HG03439 (cell line): ENCODE data around the gene BCAP29.
"Not testable (repeated sequence)": the region's sequence is repeated elsewhere in the genome, so short reads cannot be mapped to it uniquely, and the experiment has no call there.

Source experiments
- ATAC-seq: cut with Tn5 transposase; IDR thresholded peaks from one replicate; pipeline ENCODE4 v1.9.1; 2021; ENCODE audit warnings: mild to moderate bottlenecking, moderate library complexity; ENCODE audit not compliant: unreplicated experiment

Gene BCAP29

GRCh38 chr7:107615910-107616680, 36.0 kb downstream of the BCAP29 start:
- no peak for ATAC-seq

DNA sequence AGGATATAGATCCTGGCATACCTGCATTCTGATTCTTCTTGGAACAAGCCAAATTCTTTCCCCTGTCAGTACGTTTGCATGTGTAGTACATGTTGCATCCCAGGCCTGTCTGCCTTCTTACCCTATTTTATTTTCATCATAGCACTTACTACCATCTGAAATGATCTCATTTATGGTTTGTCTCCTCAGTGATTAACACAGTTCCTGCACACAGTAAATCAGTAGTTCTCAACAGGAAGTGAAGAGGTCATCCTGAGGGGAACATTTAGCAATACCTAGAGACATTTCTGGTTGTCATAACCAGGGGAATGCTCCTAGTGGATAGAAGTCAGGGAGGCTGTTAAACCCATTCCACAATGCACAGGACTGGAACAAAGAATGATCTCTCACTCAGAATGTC, 42.4 kb downstream of the BCAP29 start:
- ATAC-seq: no peak

- ATAC-seq: no peak
These were observed 42.8 kb downstream of the BCAP29 start for GRCh38 chr7:107622894-107623293.

DNA sequence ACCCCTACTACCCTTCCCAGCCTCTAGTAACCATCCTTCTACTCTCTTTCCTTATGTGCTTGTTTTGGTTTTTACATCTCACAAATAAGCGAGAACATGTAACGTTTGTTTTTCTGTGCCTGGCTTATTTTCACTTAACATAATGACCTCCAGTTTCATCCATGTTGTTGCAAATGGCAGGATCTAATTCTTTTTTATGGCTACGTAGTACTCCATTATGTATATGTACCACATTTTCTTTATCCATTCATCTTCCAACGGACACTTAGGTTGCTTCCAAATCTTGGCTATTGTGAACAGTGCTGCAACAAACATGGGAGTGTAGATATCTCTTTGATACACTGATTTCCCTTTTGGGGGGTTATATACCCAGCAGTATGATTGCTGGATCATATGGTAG, 47.0 kb downstream of the BCAP29 start:
- ATAC-seq: no peak

GRCh38 chr7:107628461-107629064, 48.5 kb downstream of the BCAP29 start:
- ATAC-seq: no peak

DNA sequence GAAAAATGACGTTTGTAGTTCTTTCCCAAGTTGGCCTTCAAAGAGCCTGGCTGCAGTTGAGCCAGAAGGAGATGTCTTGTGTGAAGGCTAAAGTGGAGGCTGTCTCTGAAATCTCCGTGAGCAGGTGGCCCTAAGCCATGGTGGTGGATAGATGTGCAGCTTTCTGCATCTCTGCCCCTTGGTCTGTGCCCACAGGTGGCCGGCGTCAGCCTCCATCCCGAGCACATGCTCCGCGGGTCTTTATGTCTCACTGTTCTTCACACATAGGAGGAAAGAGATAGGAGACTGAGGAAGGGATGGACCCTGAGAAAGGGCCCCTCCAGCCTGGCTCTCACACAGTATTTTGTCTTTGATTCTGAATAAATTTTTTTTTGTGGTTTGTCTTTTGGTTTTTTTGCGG, 50.3 kb downstream of the BCAP29 start:
- no peak for ATAC-seq

DNA sequence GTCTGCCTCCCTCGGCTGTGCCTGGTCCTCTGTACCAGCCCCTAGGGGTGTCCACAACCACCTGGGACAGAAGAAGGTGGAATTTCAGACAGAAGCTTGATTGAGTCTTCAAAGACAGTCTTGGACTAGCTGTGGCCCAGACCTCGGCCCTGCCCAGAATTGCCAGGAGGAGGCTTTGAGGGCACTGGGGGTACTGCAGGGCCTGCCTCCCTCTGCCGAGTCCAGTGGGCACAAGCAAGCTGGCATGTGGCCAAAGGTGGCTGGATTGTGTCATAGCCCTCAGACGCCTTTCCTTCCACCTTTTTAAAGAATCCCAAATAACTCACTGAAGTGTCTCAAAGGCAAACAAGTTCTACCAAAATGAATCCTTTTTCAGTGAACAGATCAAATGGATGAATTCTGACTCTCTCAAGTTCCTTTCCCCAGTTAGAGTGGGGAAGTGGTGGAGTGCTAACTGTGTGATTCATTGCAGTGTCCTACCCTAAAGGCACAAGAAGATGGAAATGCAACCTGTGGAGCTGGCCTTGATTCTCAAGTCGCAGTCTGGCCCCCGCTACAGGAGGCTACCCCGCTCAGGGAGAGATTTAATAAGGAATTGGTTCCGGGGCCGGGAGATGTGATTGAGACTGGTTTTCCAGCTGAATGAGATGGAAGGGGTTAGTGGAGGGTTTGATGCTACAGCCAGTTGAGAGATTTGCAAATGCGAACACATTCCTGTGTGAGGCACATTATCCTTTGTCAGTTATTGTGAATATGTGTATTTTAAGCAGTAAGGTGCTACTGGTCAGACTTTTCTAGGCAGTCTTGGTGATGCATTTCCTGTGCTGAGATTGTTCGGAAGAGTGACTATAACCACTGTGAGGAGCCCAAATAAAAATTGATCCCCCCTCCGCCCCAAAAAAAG, 51.8 kb downstream of the BCAP29 start:
- no peak for ATAC-seq

GRCh38 chr7:107632492-107632865, 52.4 kb downstream of the BCAP29 start:
- no peak for ATAC-seq

- peak; percentile 95 for ATAC-seq
These were observed 58.5 kb downstream of the BCAP29 start for GRCh38 chr7:107638594-107638993.

DNA sequence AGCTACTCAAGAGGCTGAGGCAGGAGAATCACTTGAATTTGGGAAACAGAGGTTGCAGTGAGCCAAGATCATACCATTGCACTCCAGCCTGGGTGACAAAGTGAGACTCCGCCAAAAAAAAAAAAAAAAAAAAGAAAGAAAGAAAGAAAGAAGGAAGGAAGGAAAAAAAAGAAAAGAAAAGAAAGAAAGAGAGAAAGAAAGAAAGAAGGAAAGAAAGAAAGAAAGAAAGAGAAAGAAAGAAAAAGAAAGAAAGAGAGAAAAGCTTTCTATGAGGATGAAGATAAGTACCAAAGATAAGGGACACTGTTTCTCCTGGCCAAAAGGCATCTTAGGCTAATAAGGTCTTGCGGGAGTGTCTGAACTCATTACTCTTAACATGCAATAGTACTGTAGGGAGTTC, 59.0 kb downstream of the BCAP29 start:
- ATAC-seq: not testable (repeated sequence)

- ATAC-seq: no peak
These were observed 61.6 kb downstream of the BCAP29 start for GRCh38 chr7:107641676-107642075.

DNA sequence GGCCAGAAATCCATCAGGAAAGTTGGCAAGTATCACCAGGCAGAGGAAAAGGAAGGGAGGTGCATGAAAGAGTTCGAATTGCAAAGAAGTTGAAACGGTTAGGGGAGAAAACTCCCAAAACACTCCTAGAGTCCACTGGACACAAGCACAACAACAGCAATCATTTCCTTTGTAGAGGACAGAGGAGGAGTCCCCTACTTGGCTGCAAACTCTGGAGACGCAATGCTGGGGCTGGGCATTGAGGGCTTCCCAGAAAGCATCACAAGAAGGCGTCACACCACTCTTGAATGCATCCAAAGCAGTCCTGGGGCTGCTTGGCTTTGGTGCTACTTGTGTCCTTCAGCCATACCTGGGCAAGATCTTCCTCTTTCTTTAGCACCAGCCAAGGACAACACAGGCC, 62.5 kb downstream of the BCAP29 start:
- ATAC-seq: no peak

DNA sequence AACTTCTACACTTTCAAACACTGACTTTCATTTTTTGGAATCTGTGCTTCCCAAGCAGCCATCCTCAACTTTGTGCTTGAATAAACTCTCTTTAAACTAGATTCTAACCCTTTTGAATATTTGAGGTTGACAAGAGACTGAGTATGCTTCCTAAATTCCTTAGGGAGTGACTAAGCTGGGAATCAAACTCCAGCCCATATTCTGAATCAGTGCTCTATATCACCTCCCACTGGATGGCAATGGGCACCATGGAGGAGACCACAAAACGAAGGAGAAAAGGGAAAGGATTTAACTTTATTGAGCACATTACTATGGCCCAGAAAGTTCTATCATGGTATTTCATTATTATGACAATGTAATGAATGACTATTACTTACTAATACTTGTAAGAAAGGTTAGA, 63.4 kb downstream of the BCAP29 start:
- no peak for ATAC-seq

GRCh38 chr7:107643938-107644308, 63.9 kb downstream of the BCAP29 start:
- no peak for ATAC-seq

DNA sequence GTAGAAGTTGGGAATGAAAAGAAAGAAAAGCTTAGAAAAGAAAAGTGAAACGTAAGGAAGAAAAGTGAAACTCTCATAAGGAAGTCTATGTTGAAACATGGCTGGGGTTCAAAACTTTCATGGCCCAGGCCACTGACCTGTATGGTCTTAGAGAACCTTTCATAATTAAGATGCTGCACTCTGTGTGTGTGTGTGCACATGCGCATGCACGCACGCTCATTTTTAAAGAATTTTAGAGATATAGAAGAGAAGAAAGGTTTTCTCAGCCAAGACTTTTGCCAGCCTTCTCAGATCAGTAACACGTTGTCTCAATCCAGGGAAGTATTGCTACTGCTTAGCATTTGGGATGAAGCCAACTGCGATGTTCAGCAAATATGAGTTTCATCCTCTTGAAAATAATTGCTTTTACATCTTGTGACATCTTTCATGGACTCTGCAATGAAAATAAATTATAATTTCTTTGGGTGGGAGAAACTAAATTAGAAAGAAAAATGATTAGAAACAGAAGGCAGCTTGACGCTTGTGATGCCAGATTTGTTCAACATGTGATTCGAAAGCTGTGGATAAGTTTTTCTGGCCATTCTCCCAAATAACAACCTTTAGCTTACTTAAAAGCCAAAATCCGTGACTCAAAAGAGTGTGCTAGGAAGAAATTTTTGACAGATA, 64.4 kb downstream of the BCAP29 start:
- ATAC-seq: no peak

DNA sequence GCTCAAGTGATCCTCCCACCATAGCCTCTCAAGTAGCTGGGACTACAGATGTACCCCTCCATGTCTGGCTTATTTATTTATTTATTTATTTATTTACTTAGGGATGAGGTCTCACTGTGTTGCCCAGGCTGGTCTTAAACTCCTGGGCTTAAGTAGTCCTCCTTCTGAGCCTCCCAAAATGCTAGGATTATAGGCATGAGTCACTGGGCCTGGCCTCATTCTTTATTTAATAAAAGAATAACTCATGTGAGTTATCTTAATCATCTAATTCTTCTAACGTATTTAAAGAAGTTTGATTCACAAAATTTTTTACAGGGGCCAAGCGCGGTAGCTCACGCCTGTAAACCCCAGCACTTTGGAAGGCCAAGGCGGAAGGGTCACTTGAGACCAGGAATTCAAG, 72.6 kb downstream of the BCAP29 start:
- ATAC-seq: no peak

GRCh38 chr7:107658467-107658866, 78.4 kb downstream of the BCAP29 start:
- ATAC-seq: no peak

- no peak for ATAC-seq
These were observed 79.6 kb downstream of the BCAP29 start for GRCh38 chr7:107659666-107660065.

DNA sequence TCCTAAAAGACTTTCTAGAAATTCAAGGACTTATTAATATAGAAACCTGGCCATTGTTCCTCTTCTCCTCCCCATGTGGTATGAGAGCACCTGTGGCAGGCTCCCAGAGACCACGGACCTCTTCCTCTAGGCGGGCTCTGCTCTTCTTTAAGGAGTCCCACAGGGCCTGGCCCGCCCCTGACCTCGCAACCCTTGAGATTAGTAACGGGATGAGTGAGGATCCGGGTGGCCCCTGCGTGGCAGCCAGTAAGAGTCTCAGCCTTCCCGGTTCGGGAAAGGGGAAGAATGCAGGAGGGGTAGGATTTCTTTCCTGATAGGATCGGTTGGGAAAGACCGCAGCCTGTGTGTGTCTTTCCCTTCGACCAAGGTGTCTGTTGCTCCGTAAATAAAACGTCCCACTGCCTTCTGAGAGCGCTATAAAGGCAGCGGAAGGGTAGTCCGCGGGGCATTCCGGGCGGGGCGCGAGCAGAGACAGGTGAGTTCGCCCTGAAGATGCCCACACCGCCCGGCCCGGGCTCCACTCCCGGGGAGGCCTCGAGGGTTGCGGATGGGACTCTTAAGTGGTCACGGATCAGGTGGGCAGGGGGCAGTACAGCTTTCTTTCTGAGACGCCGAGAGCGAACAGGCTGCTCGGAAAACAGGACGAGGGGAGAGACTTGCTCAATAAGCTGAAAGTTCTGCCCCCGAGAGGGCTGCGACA, 80.5 kb downstream of the BCAP29 start, which contains the start of gene SLC26A4:
Gene SLC26A4 (plus strand): TSS at position 448 of the 700 bp plus-strand sequence. CDS start 814 bp downstream, outside the sequence.
- no peak for ATAC-seq

DNA sequence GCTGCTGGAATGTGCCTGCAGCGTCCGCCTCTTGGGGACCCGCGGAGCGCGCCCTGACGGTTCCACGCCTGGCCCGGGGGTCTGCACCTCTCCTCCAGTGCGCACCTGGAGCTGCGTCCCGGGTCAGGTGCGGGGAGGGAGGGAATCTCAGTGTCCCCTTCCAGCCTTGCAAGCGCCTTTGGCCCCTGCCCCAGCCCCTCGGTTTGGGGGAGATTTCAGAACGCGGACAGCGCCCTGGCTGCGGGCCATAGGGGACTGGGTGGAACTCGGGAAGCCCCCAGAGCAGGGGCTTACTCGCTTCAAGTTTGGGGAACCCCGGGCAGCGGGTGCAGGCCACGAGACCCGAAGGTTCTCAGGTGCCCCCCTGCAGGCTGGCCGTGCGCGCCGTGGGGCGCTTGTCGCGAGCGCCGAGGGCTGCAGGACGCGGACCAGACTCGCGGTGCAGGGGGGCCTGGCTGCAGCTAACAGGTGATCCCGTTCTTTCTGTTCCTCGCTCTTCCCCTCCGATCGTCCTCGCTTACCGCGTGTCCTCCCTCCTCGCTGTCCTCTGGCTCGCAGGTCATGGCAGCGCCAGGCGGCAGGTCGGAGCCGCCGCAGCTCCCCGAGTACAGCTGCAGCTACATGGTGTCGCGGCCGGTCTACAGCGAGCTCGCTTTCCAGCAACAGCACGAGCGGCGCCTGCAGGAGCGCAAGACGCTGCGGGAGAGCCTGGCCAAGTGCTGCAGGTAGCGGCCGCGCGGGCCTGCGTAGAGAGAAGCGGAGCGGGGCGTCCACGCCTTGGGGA, 81.2 kb downstream of the BCAP29 start:
- no peak for ATAC-seq
